Measurements from ENCODE around the gene ZNF780B.

Gene ZNF780B

DNA sequence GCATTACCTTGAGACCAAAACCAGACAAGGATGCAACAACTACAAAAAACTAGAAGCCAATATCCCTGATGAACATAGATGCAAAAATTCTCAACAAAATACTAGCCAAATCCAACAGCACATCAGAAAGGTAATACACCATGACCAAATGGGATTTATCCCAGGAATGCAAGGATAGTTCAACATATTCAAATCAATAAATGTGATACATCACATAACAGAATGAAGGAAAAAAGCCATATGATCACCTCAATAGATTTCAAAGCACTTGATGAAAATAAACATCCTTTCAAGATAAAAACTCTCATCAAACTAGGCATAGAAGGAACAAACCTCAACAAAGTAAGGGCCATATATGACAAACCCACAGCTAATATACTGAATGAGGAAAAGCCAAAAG lies 69.4 kb downstream of the ZNF780B start:
- Mint-ChIP-seq H3K4me3 (no peak overlapping the region), H3K27me3 (ENCODE audit: low read depth, poor library complexity) (peaks cover 3% of the 10 kb centered on the region), H3K36me3 (ENCODE audit: low read depth) (peaks cover 86% of the 10 kb centered on the region), H3K4me1 (no peaks in the 10 kb centered on the region), H3K9me3 (peaks cover 76% of the 10 kb centered on the region), H3K27ac (no peak overlapping the region)
- TF ChIP-seq, protein P1, sequence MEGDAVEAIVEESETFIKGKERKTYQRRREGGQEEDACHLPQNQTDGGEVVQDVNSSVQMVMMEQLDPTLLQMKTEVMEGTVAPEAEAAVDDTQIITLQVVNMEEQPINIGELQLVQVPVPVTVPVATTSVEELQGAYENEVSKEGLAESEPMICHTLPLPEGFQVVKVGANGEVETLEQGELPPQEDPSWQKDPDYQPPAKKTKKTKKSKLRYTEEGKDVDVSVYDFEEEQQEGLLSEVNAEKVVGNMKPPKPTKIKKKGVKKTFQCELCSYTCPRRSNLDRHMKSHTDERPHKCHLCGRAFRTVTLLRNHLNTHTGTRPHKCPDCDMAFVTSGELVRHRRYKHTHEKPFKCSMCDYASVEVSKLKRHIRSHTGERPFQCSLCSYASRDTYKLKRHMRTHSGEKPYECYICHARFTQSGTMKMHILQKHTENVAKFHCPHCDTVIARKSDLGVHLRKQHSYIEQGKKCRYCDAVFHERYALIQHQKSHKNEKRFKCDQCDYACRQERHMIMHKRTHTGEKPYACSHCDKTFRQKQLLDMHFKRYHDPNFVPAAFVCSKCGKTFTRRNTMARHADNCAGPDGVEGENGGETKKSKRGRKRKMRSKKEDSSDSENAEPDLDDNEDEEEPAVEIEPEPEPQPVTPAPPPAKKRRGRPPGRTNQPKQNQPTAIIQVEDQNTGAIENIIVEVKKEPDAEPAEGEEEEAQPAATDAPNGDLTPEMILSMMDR (IDR thresholded peaks at IDR 0.05): no peak
- no peak for DNase-seq

DNA sequence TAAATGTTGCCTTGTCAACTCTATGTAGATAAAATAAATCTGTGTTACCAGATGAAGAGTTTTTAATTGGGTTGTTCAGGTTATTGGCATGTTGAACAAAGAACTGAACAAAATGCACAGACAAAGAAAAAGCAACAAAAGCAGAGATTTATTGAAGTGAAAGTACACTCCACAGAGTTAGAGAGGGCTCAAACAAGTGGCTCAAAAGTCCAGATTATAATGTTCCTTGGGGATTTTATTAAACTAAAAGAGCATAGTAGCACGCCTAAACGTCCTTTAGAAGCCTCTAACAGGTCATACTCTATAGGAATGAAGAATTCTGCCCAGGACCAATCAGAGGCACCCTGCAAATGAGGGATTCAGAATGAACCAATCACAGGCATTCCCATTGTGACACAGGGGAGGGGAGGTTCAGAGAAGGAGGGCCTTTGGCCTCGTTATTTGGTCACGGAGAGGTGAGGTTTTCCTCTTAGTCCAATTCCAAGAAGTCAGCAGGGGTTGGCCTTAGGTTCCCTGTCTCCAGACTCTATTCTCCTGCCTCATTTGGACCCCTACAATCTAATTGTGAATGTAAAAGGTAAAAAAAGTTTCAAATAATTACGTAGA lies 72.2 kb downstream of the ZNF780B start:
- peaks cover 60% of the 10 kb centered on the region for H3K9me3 Mint-ChIP-seq
- no peak overlapping the region for H3K4me3 Mint-ChIP-seq
- TF ChIP-seq, protein P1 (IDR thresholded peaks at IDR 0.05): no peak
- H3K27me3 Mint-ChIP-seq (ENCODE audit: low read depth, poor library complexity): peaks cover 3% of the 10 kb centered on the region
- no peaks in the 10 kb centered on the region for H3K4me1 Mint-ChIP-seq
- H3K36me3 Mint-ChIP-seq (ENCODE audit: low read depth): peaks cover 92% of the 10 kb centered on the region
- H3K27ac Mint-ChIP-seq: no peak overlapping the region
- DNase-seq: no peak

DNA sequence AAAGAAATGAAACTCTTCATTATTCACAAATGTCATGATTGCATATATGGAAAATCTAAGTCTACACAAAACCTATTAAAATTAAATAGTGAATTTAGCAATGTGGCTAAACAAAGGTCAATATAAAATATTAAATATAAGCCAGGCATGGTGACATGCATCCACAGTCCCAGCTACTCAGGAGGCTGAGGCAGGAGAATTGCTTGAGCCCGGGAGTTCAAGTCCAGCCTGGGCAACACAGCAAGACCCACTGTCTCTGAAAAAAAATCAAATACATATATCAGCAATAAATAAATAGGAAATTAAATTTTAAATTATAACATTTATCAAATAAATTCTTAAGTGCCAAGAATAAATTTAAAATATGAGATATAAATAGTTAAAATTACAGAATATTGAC lies 73.1 kb downstream of the ZNF780B start:
- Mint-ChIP-seq H3K4me1 (no peaks in the 10 kb centered on the region), H3K27ac (no peak overlapping the region), H3K36me3 (ENCODE audit: low read depth) (peaks cover 97% of the 10 kb centered on the region), H3K4me3 (no peak overlapping the region), H3K9me3 (peaks cover 53% of the 10 kb centered on the region), H3K27me3 (ENCODE audit: low read depth, poor library complexity) (peaks cover under 1% of the 10 kb centered on the region)
- DNase-seq: no peak
- TF ChIP-seq, protein P1 (IDR thresholded peaks at IDR 0.05): no peak

Measured in nephron progenitor cell (in vitro differentiated cells).